Left ventricle myocardium inferior (tissue), 1 donor: ENCODE measurements around the gene LUC7L3. TPM values are rescaled to one million over a fixed set of nuclear protein-coding genes. Genes with fewer than 3 reads are reported as not detected.
"Not testable (repeated sequence)": the region's sequence is repeated elsewhere in the genome, so short reads cannot be mapped to it uniquely, and the experiment has no call there.

Experiments
- DNase-seq: peaks from one replicate; pipeline ENCODE4 v3.0.0-alpha.2; 2020
- H3K27ac ChIP-seq: fragments of 200-600 bp; replicated peaks from 2 replicates; pipeline ENCODE4 v1.8.0; 2021
- H3K27me3 ChIP-seq: fragments of 200-600 bp; 2 replicates; pipeline ENCODE4 v1.8.0; 2021; ENCODE audit warnings: low read depth
- H3K36me3 ChIP-seq: fragments of 200-600 bp; 2 replicates; pipeline ENCODE4 v1.8.0; 2021
- H3K4me1 ChIP-seq: fragments of 200-600 bp; 2 replicates; pipeline ENCODE4 v1.8.0; 2021
- H3K4me3 ChIP-seq: fragments of 200-600 bp; 2 replicates; pipeline ENCODE4 v1.8.0; 2021; ENCODE audit warnings: mild to moderate bottlenecking, moderate library complexity
- H3K9me3 ChIP-seq: fragments of 200-600 bp; replicated peaks from 2 replicates; pipeline ENCODE4 v1.8.0; 2021
- CTCF ChIP-seq: fragments of 200-600 bp; IDR thresholded peaks from 2 replicates; pipeline ENCODE4 v1.8.0; 2021; ENCODE audit warnings: antibody characterized with exemption, mild to moderate bottlenecking, borderline replicate concordance
- intact Hi-C: fragments of 100-400 bp; cut with micrococcal nuclease; formaldehyde crosslinking; loops from one replicate; pipeline ENCODE4 v1.11.0; 2022
- microRNA-seq: library from miRNA; unstranded; fragments of <30 nt; microRNA quantifications from one replicate; pipeline ENCODE4 v1.2.0, GENCODE V29; 2020
- total RNA-seq: library from RNA; stranded (reverse); fragmentation: NEBNext Ultra II Directional; extraction: Animal tissue kit (Norgen Biotek cat#: 25700); gene quantifications from one replicate; pipeline ENCODE4 v1.2.1, GENCODE V29; 2021
- donor health status: DM: no; HTN: yes; CAD: no; lungs with severe emphysema.

Gene LUC7L3
- total RNA-seq, 1 donor from 2014 or later: 64.4 TPM

- DNase-seq: no peak
- no peak for TF ChIP-seq CTCF
- Histone ChIP-seq H3K4me3 (no peak overlapping the region), H3K27me3 (no peaks in the 10 kb centered on the region), H3K9me3 (no peaks in the 10 kb centered on the region), H3K27ac (no peak overlapping the region), H3K4me1 (peaks cover 4% of the 10 kb centered on the region), H3K36me3 (no peaks in the 10 kb centered on the region)
- intact Hi-C loops: no loop called here
These were observed 84.3 kb downstream of the LUC7L3 start for GRCh38 chr17:50803676-50804075.

GRCh38 chr17:50804749-50805475, 85.5 kb downstream of the LUC7L3 start:
- H3K27ac ChIP-seq, H3K27me3 ChIP-seq, H3K9me3 ChIP-seq, intact Hi-C loops, H3K36me3 ChIP-seq, H3K4me1 ChIP-seq, H3K4me3 ChIP-seq, DNase-seq: not testable (repeated sequence)

- no peaks in the 10 kb centered on the region for H3K9me3 ChIP-seq
- TF ChIP-seq CTCF: no peak
- intact Hi-C loops: no loop called here
- no peak overlapping the region for H3K4me3 ChIP-seq
- H3K4me1 ChIP-seq: peaks cover 4% of the 10 kb centered on the region
- H3K27ac ChIP-seq: no peak overlapping the region
- no peak for DNase-seq
- no peaks in the 10 kb centered on the region for H3K27me3 ChIP-seq
- no peaks in the 10 kb centered on the region for H3K36me3 ChIP-seq
These were observed 86.1 kb downstream of the LUC7L3 start for GRCh38 chr17:50805486-50805885.

Small RNAs within 50 kb of the gene (microRNA-seq; reads per million reads assigned to microRNA genes)
- gene MIR8059: not detected

Other genes with a start within 250 kb of the LUC7L3 start
- 51.7 TPM for gene RSAD1, start 240.7 kb upstream of the LUC7L3 start, total RNA-seq
- gene MYCBPAP, start 211.2 kb upstream of the LUC7L3 start, total RNA-seq: 0.82 TPM
- gene EPN3, start 186.9 kb upstream of the LUC7L3 start, total RNA-seq: 19.9 TPM
- gene SPATA20, start 172.4 kb upstream of the LUC7L3 start, total RNA-seq: 66.3 TPM
- gene CACNA1G, start 158.9 kb upstream of the LUC7L3 start, total RNA-seq: 0.58 TPM
- gene ABCC3, start 84.7 kb upstream of the LUC7L3 start, total RNA-seq: 0.88 TPM
- 53.1 TPM for gene ANKRD40, start 11.7 kb upstream of the LUC7L3 start, total RNA-seq
- gene ANKRD40CL, start 47.9 kb downstream of the LUC7L3 start, total RNA-seq: not detected
- 0.25 TPM for gene WFIKKN2, start 116.0 kb downstream of the LUC7L3 start, total RNA-seq
- 101 TPM for gene TOB1, start 146.8 kb downstream of the LUC7L3 start, total RNA-seq